Ishikawa (cell line): ENCODE measurements around the gene IGFBP6.

Experiments used
- CEBPB ChIP-seq: IDR thresholded peaks from 2 replicates; pipeline ENCODE4 v1.6.1; 2012
- CREB1 ChIP-seq: IDR thresholded peaks from 2 replicates; pipeline ENCODE4 v1.6.1; 2012; ENCODE audit warnings: low read depth
- EGR1 ChIP-seq: IDR thresholded peaks from 2 replicates; pipeline ENCODE4 v1.6.1; 2012
- EP300 ChIP-seq: IDR thresholded peaks from 2 replicates; pipeline ENCODE4 v1.6.1; 2012; ENCODE audit warnings: borderline replicate concordance
- FOXM1 ChIP-seq: IDR thresholded peaks from 2 replicates; pipeline ENCODE4 v1.6.1; 2012; ENCODE audit warnings: low read depth, borderline replicate concordance
- MAX ChIP-seq: IDR thresholded peaks from 2 replicates; pipeline ENCODE4 v1.6.1; 2012
- NFIC ChIP-seq: IDR thresholded peaks from 2 replicates; pipeline ENCODE4 v1.6.1; 2012
- RAD21 ChIP-seq: IDR thresholded peaks from 2 replicates; pipeline ENCODE4 v1.6.1; 2012; ENCODE audit warnings: low read depth
- TAF1 ChIP-seq: IDR thresholded peaks from 2 replicates; pipeline ENCODE4 v1.6.1; 2012; ENCODE audit warnings: low read depth, mild to moderate bottlenecking
- TCF12 ChIP-seq: IDR thresholded peaks from 2 replicates; pipeline ENCODE4 v1.6.1; 2012; ENCODE audit warnings: low read depth
- TEAD4 ChIP-seq: IDR thresholded peaks from 2 replicates; pipeline ENCODE4 v1.6.1; 2012
- USF1 ChIP-seq: IDR thresholded peaks from 2 replicates; pipeline ENCODE4 v1.6.1; 2012
- YY1 ChIP-seq: IDR thresholded peaks from 2 replicates; pipeline ENCODE4 v1.6.1; 2012; ENCODE audit warnings: low read depth
- ZBTB7A ChIP-seq: IDR thresholded peaks from 2 replicates; pipeline ENCODE4 v1.6.1; 2012; ENCODE audit warnings: low read depth
- TF ChIP-seq, protein P1 (sequence below): IDR thresholded peaks from 2 replicates; pipeline ENCODE4 v1.6.1; 2012; ENCODE audit warnings: low read depth, mild to moderate bottlenecking

The IGFBP6 gene

DNA sequence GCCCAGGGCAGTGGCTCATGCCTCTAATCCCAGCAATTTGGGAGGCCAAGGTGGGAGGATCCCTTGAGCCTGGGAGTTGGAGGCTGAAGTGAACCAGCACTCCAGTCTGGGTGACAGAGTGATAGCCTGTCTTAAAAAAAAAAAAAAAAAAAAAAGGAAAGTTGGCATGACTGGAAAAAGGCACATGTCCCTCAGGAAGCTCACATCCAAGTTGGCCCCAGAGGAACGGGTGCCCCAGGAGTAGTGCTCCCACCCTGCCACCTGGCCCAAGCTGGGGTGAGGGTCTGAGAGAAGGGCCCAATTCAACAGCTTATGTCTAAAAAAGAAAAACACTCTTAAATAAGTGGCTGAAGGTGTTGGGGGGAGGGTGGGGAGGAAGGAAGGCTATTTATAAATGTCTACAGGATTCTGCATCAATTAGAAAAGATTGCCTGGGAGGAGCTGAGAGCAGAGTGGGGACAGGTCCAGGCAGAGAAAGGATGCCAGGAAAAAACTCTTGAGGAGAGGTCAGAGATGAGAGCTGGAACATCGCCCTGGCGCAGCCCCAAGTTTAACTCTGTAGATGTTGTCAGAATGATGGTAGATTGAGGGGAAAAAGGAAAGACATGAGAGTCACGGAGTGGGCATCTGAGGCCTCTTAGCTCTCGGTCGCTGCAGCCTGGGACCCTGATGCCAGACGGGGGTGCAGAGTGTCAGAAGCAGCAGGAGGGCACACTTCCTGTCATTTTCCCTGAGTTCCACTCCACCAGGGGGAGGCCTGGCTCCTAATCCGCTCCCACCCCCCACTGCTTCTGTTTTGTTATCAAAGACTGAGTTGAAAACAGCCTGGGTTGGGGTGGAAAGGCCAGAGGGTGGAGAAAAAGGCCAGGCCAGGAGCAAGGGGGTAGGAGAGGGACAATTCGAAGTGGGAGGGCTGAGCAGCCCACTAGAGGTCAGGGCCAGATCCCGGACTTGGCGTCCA, 25.6 kb upstream of the IGFBP6 start:
- TF ChIP-seq MAX, result no peak
- no peak for TF ChIP-seq CEBPB

DNA sequence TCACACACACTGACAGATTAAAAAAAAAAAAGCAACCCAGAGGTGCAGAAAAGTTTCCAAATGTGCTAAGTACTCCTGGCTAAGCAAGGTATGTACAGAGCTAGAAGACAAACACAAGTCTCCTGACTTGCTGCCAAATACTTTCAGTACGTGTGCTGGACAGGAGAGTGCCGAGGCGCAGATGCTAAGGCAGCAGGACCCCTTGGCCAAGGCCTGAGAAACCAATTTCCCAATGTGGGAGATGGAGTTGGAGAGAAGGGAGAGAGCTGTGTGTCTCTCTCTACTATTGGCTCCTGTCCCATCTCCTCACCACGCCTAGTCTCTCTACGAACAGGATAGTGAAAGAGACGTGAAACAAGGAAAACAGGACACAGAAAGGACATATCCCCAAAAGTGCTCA, 23.6 kb upstream of the IGFBP6 start:
- TF ChIP-seq EGR1 (no peak), TEAD4 (no peak), NFIC (no peak), TAF1 (no peak), YY1 (no peak), USF1 (no peak), CEBPB (no peak)
- TF ChIP-seq, protein P1, sequence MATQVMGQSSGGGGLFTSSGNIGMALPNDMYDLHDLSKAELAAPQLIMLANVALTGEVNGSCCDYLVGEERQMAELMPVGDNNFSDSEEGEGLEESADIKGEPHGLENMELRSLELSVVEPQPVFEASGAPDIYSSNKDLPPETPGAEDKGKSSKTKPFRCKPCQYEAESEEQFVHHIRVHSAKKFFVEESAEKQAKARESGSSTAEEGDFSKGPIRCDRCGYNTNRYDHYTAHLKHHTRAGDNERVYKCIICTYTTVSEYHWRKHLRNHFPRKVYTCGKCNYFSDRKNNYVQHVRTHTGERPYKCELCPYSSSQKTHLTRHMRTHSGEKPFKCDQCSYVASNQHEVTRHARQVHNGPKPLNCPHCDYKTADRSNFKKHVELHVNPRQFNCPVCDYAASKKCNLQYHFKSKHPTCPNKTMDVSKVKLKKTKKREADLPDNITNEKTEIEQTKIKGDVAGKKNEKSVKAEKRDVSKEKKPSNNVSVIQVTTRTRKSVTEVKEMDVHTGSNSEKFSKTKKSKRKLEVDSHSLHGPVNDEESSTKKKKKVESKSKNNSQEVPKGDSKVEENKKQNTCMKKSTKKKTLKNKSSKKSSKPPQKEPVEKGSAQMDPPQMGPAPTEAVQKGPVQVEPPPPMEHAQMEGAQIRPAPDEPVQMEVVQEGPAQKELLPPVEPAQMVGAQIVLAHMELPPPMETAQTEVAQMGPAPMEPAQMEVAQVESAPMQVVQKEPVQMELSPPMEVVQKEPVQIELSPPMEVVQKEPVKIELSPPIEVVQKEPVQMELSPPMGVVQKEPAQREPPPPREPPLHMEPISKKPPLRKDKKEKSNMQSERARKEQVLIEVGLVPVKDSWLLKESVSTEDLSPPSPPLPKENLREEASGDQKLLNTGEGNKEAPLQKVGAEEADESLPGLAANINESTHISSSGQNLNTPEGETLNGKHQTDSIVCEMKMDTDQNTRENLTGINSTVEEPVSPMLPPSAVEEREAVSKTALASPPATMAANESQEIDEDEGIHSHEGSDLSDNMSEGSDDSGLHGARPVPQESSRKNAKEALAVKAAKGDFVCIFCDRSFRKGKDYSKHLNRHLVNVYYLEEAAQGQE, result no peak

- TF ChIP-seq FOXM1 (no peak), USF1 (no peak)
Measured at GRCh38 chr12:53074283-53074998, 23.0 kb upstream of the IGFBP6 start.

GRCh38 chr12:53074999-53075370, 22.5 kb upstream of the IGFBP6 start:
- no peak for TF ChIP-seq TCF12
- no peak for TF ChIP-seq CEBPB
- no peak for TF ChIP-seq EGR1
- no peak for TF ChIP-seq RAD21
- no peak for TF ChIP-seq USF1
- no peak for TF ChIP-seq YY1
- no peak for TF ChIP-seq TAF1
- TF ChIP-seq EP300, result no peak
- TF ChIP-seq MAX, result no peak
- no peak for TF ChIP-seq CREB1
- no peak for TF ChIP-seq FOXM1
- TF ChIP-seq, protein P1, result no peak
- TF ChIP-seq ZBTB7A, result no peak
- no peak for TF ChIP-seq NFIC

GRCh38 chr12:53076461-53076860, 21.0 kb upstream of the IGFBP6 start:
- TF ChIP-seq CEBPB (no peak), RAD21 (no peak), EP300 (no peak), TAF1 (no peak)

GRCh38 chr12:53077030-53077429, 20.4 kb upstream of the IGFBP6 start:
- no peak for TF ChIP-seq MAX
- TF ChIP-seq CEBPB, result no peak
- no peak for TF ChIP-seq EGR1
- TF ChIP-seq TCF12, result no peak
- no peak for TF ChIP-seq CREB1
- no peak for TF ChIP-seq YY1
- no peak for TF ChIP-seq RAD21
- no peak for TF ChIP-seq EP300
- no peak for TF ChIP-seq ZBTB7A
